GM19240 (cell line): ENCODE results near the gene SPAST.
"Not testable (repeated sequence)": the region's sequence is repeated elsewhere in the genome, so short reads cannot be mapped to it uniquely, and the experiment has no call there.

Source experiments
- DNase-seq: peaks from one replicate; pipeline ENCODE4 v3.0.0; 2011; ENCODE audit warnings: low spot score; ENCODE audit not compliant: insufficient read length

SPAST gene

GRCh38 chr2:32063310-32064020 lies at the start of gene SPAST:
TSS of gene SPAST (plus strand) at chr2:32063556. CDS start at chr2:32063832, 276 bp downstream.
- DNase-seq: peak; percentile 95

GRCh38 chr2:32018789-32019482 lies 44.4 kb upstream of the SPAST start:
- DNase-seq: not testable (repeated sequence)

GRCh38 chr2:32034198-32034887 lies 29.0 kb upstream of the SPAST start:
- not testable (repeated sequence) for DNase-seq

- peak; percentile 76 for DNase-seq
Measured at GRCh38 chr2:32039447-32040219, 23.7 kb upstream of the SPAST start, which contains the start of gene DPY30. TSS of gene DPY30 (minus strand) at chr2:32039805. CDS start at chr2:32039456, 349 bp downstream.

GRCh38 chr2:32043561-32043960 lies 19.8 kb upstream of the SPAST start:
- no peak for DNase-seq

- DNase-seq: no peak
Measured at GRCh38 chr2:32051836-32052439, 11.4 kb upstream of the SPAST start.

GRCh38 chr2:32054583-32054982 lies 8.8 kb upstream of the SPAST start:
- not testable (repeated sequence) for DNase-seq

- DNase-seq: no peak
Measured at GRCh38 chr2:32058130-32058529, 5.2 kb upstream of the SPAST start.

GRCh38 chr2:32060266-32060665 lies 3.1 kb upstream of the SPAST start:
- DNase-seq: no peak

- DNase-seq: no peak
Measured at GRCh38 chr2:32061430-32061829, 1.9 kb upstream of the SPAST start.

- DNase-seq: no peak
Measured at GRCh38 chr2:32061973-32062861, 1.1 kb upstream of the SPAST start.

- peak; percentile 12 for DNase-seq
Measured at GRCh38 chr2:32064021-32064601, 755 bp downstream of the SPAST start.

GRCh38 chr2:32064713-32065112 lies 1.4 kb downstream of the SPAST start:
- DNase-seq: no peak

GRCh38 chr2:32067549-32067948 lies 4.2 kb downstream of the SPAST start:
- DNase-seq: no peak

- no peak for DNase-seq
Measured at GRCh38 chr2:32074134-32074506, 10.8 kb downstream of the SPAST start.

- no peak for DNase-seq
Measured at GRCh38 chr2:32095671-32096070, 32.3 kb downstream of the SPAST start.

GRCh38 chr2:32108111-32108510 lies 44.8 kb downstream of the SPAST start:
- DNase-seq: no peak

- no peak for DNase-seq
Measured at GRCh38 chr2:32118055-32118454, 54.7 kb downstream of the SPAST start.

- no peak for DNase-seq
Measured at GRCh38 chr2:32119161-32119560, 55.8 kb downstream of the SPAST start.

- DNase-seq: no peak
Measured at GRCh38 chr2:32124660-32125059, 61.3 kb downstream of the SPAST start.
